GM23338 (cell line): ENCODE data around the gene CDH4.

ENCODE experiments used
- CREB1 ChIP-seq: fragments of 250-450 bp; sonication (Bioruptor Pico); IDR thresholded peaks from 2 replicates; pipeline ENCODE4 v1.5.0; 2020; ENCODE audit warnings: low read depth, mild to moderate bottlenecking, moderate library complexity
- EZH2 ChIP-seq: fragments of 200-600 bp; sonication (generic); IDR thresholded peaks from one replicate; pipeline ENCODE4 v1.8.0; 2017; ENCODE audit warnings: antibody characterized with exemption, mild to moderate bottlenecking, low read depth; ENCODE audit not compliant: unreplicated experiment
- TF ChIP-seq, protein P1 (sequence below), 2 experiments: fragments of 200-600 bp in 1 of 2; sonication (generic) in 1 of 2; conservative IDR thresholded peaks; 2 replicates each; pipeline versions ENCODE4 v1.5.1 to v1.6.1; 2016 to 2017; ENCODE audit warnings: antibody characterized with exemption in 2 of 2, low read depth in 2 of 2, mild to moderate bottlenecking in 2 of 2, moderate library complexity in 1 of 2
- TF ChIP-seq, protein P2 (sequence below): IDR thresholded peaks from 2 replicates; pipeline ENCODE4 v1.6.1; 2016; ENCODE audit warnings: antibody characterized with exemption

DNA sequence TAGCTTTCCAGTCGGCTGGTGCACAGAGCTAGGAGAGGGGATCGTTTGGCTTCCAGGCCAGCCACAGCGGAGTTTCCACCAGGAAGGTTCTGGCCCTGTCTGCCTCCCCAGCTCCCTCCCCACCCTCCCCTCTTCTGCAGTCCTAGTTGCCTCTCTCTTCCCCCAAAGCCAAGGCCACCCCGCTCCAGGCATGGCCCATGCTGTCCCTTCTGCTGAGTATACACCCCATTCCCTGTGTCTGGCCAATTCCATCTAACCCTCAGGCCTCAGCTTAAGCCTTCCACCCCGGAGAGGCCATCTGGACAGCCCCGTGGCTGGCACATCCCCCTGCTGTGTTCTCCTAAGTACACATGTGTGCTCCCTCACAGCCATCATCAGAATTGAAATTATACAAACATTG, 167.4 kb downstream of the CDH4 start:
- TF ChIP-seq, protein P1, sequence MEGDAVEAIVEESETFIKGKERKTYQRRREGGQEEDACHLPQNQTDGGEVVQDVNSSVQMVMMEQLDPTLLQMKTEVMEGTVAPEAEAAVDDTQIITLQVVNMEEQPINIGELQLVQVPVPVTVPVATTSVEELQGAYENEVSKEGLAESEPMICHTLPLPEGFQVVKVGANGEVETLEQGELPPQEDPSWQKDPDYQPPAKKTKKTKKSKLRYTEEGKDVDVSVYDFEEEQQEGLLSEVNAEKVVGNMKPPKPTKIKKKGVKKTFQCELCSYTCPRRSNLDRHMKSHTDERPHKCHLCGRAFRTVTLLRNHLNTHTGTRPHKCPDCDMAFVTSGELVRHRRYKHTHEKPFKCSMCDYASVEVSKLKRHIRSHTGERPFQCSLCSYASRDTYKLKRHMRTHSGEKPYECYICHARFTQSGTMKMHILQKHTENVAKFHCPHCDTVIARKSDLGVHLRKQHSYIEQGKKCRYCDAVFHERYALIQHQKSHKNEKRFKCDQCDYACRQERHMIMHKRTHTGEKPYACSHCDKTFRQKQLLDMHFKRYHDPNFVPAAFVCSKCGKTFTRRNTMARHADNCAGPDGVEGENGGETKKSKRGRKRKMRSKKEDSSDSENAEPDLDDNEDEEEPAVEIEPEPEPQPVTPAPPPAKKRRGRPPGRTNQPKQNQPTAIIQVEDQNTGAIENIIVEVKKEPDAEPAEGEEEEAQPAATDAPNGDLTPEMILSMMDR (conservative IDR thresholded peaks at IDR 0.05; ENCODE audit: low read depth in 2 of 2): no peak
- TF ChIP-seq, protein P2, sequence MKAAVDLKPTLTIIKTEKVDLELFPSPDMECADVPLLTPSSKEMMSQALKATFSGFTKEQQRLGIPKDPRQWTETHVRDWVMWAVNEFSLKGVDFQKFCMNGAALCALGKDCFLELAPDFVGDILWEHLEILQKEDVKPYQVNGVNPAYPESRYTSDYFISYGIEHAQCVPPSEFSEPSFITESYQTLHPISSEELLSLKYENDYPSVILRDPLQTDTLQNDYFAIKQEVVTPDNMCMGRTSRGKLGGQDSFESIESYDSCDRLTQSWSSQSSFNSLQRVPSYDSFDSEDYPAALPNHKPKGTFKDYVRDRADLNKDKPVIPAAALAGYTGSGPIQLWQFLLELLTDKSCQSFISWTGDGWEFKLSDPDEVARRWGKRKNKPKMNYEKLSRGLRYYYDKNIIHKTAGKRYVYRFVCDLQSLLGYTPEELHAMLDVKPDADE: no peak
- TF ChIP-seq EZH2: no peak
- no peak for TF ChIP-seq CREB1
